ENCODE results near the gene CENPN.

Gene CENPN

DNA sequence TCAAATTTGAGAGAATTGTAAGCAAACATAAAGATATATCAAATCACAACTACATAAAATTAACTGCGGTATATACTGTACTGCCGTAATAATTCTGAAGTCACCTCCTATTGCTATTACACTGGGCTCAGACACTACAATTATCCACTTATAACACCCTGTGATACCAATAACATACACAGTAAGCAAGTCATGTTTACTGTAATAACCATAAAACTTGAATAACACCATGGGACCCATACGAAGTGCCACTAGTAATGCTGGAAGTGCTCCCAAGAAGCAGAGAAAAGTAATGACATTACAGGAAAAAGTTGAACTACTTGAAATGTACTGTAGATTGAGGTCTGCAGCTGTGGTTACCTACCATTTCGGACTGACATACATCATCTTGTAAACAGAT, 24.4 kb upstream of the CENPN start:
- H3K4me3 ChIP-seq (ENCODE audit: low read depth, low read length) = no peak overlapping the region
- TF ChIP-seq, protein P1, sequence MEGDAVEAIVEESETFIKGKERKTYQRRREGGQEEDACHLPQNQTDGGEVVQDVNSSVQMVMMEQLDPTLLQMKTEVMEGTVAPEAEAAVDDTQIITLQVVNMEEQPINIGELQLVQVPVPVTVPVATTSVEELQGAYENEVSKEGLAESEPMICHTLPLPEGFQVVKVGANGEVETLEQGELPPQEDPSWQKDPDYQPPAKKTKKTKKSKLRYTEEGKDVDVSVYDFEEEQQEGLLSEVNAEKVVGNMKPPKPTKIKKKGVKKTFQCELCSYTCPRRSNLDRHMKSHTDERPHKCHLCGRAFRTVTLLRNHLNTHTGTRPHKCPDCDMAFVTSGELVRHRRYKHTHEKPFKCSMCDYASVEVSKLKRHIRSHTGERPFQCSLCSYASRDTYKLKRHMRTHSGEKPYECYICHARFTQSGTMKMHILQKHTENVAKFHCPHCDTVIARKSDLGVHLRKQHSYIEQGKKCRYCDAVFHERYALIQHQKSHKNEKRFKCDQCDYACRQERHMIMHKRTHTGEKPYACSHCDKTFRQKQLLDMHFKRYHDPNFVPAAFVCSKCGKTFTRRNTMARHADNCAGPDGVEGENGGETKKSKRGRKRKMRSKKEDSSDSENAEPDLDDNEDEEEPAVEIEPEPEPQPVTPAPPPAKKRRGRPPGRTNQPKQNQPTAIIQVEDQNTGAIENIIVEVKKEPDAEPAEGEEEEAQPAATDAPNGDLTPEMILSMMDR (IDR thresholded peaks at IDR 0.05; ENCODE audit: borderline replicate concordance, insufficient read depth, low read depth, low read length) = no peak

DNA sequence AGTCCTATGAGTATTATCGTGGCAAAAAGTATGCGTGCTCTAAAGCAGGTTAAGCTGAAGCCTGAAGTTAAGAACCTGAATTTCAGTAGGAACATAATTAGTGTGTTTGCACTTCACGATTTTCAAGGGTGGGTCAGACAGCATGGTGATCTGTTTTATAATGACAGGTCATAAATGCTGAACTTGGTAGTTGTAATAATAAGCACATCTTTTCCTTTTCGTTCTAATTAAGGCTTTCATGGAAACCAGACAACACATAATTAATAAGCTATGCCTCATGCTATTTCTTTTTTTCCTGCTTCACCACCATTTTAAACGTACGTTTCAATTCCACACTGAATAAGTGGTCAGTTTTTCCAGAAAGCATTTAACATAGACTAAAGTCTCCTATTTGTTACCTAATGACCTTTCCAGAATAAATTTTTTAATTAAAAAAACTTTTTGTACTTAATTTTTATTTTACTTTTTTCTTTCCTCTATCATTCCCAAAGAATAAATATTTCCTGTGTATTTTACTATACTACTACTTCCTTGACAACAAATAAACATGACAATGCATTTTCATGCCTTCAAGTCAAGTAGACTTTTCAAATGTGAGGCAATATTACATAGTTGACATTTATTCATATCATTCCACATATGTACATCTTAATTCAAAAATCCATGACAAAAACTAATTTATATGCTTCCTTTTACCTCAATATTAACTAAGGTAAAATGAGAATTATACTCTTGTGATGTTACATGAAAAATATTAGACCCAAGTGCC, 22.7 kb upstream of the CENPN start:
- no peak overlapping the region for H3K4me3 ChIP-seq (ENCODE audit: low read depth, low read length)
- TF ChIP-seq, protein P1 (IDR thresholded peaks at IDR 0.05; ENCODE audit: borderline replicate concordance, insufficient read depth, low read depth, low read length) = no peak

DNA sequence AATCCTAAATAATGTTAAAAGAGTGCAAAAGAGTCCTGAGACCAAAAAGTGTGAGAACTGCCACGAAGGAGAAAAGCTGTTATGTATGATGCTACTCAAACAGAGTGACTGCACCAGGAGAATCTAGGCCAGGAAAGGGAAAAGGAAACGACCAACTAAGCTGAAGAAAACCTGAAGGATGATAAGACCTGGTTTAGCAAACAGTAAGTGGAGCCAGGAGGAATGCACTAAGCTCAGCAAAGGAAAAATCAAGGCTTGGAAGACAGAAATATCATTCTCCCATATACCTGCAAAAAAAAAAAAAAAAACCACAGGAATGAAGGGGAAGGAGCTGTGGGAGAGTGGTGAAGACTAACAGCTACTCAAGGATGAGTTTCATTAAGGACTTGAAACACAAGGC, 21.4 kb upstream of the CENPN start:
- TF ChIP-seq, protein P1 (IDR thresholded peaks at IDR 0.05; ENCODE audit: borderline replicate concordance, insufficient read depth, low read depth, low read length) = no peak
- H3K4me3 ChIP-seq (ENCODE audit: low read depth, low read length) = no peak overlapping the region

DNA sequence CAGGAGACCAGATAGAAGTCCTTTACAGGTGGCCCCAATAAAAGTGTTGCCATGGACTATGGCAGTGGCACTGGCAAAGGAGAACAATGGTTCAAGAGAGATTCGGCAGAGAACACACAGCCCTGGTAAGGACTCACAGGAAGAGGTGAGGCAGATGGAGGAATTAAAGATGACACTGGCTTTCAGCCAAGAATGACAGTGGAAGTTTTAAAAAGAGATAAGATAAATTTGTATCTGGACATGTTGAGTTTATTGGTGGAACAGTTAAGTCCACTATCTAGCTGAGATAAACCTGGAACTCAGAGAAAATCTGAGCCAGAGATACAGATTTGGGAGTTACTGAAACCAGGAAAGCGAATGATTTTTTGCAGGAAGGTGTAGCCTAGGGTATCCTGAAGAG, 20.5 kb upstream of the CENPN start:
- TF ChIP-seq, protein P1 (IDR thresholded peaks at IDR 0.05; ENCODE audit: borderline replicate concordance, insufficient read depth, low read depth, low read length) = no peak
- H3K4me3 ChIP-seq (ENCODE audit: low read depth, low read length) = no peak overlapping the region

DNA sequence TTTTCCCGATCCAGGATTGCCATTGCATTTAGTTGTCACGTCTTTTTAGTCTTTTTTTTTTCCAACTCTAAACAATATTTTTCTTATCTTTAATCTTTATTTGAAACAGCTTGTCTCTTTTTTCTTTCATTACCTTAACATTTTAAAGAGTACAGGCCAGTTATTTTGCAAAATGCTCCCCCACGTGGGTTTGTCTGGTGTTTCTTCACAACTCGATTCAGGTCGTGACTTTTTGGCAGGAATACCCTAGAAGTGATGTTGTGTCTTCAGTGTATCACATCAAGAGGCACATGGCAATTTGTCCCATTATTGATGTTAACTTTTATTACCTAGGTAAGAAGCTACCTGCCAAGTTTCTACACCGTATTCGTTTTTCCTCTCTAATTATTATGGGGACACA, 18.3 kb upstream of the CENPN start:
- TF ChIP-seq, protein P1 (IDR thresholded peaks at IDR 0.05; ENCODE audit: borderline replicate concordance, insufficient read depth, low read depth, low read length) = no peak
- H3K4me3 ChIP-seq (ENCODE audit: low read depth, low read length) = no peak overlapping the region

DNA sequence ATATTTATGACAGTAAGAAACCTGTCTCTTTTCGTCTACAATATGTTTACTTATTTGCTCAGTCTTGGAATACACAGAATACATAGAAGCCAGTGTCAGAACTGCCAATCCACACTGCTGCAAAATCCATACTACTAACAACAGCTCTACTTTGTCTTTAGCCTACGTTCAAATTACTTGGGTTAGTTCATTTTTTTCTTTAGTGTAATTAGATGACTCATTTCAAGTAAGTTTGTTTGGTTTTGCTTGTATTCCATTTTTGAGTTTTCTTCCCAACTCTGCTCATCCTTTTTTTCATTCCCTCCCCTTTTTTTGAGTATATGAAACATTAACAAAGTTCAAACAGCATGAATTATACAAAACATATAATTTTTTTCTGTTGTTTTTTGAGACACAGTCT, 17.2 kb upstream of the CENPN start:
- H3K4me3 ChIP-seq (ENCODE audit: low read depth, low read length) = no peak overlapping the region
- TF ChIP-seq, protein P1 (IDR thresholded peaks at IDR 0.05; ENCODE audit: borderline replicate concordance, insufficient read depth, low read depth, low read length) = no peak

DNA sequence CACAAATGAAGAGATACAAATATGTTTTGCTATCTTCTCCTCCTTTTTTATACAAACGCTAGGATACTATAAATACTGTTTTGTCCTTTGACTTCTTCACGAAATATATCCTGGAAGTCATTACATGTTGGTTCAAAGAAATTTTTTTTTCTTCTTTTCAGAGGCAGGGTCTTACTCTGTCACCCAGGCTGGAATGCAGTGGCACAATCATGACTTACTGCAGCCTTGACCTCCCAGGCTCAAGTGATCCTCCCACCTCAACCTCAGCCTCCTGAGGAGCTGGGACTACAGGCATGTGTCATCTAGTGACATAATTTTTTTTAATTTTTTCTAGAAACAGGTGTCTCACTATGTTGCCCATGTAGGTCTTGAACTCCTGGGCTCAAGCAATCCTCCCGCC, 16.4 kb upstream of the CENPN start:
- TF ChIP-seq, protein P1 (IDR thresholded peaks at IDR 0.05; ENCODE audit: borderline replicate concordance, insufficient read depth, low read depth, low read length) = no peak
- H3K4me3 ChIP-seq (ENCODE audit: low read depth, low read length) = no peak overlapping the region

Data from GM12875 (cell line).